HG02938 (cell line): ENCODE measurements around the gene PCDHAC2.

Source experiments
- ATAC-seq: cut with Tn5 transposase; IDR thresholded peaks from one replicate; pipeline ENCODE4 v1.9.1; 2021; ENCODE audit warnings: mild to moderate bottlenecking, moderate library complexity; ENCODE audit not compliant: unreplicated experiment

Gene PCDHAC2

GRCh38 chr5:140982083-140982716 is 15.9 kb downstream of the PCDHAC2 start:
- ATAC-seq, result no peak

- ATAC-seq, result no peak
Observed at GRCh38 chr5:140986117-140986521, 19.8 kb downstream of the PCDHAC2 start.

DNA sequence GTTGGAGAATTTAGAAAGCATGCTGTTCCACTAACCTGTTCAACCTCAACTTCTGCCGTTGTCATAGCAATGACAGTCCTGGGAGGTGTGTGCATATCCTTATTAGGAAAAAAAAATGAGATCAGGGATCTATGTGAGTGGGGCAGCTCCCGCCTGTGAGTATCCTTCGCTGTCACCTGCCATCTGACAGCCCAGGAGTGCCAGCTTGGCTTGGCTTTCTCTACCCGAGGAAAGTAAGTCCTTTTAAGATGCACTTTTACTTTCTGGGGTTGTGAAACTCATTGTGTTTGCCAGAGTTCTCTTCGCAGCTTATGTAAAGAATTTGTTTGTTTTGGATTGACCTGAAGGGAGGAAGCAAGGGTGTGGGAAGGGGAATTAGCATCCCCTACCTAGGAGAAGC is 21.8 kb downstream of the PCDHAC2 start:
- no peak for ATAC-seq

GRCh38 chr5:140988608-140989007 is 22.3 kb downstream of the PCDHAC2 start:
- ATAC-seq, result no peak

DNA sequence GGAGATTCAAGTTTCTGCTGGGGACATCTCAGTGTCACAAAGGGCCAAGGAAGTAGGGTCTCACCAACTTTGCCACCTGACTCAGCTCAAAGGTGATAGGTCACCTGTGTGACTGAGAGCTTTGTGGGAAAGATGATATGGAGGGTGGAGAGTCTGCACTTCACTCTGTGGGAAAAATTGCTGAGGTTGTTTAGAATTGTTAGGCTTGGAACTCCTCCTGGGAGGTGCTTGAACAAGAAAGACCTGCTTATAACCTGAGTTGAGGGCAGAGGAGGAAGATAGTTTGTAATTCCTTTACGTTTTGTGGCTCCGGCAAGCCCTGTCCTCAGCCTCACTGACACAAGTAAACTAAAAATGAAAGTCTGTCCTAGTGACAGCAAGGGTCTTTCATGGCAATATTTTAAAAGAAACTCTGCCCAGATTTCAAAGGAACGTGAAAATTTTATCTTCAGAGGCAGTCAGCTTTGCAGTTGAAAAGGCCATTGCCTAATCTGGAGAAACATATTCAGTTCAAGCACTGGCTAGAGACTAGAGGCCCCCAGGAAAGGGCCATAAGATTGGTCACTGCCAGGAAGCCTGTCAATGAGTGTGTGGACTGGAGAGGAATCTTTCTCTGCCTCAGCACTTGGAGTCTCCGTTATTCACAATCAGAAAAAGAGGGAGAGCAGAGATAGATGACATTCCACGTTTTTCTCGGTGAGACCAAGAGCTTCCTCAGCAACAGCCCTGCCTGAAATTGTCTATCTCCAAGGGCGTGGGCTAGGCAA is 23.2 kb downstream of the PCDHAC2 start:
- no peak for ATAC-seq

DNA sequence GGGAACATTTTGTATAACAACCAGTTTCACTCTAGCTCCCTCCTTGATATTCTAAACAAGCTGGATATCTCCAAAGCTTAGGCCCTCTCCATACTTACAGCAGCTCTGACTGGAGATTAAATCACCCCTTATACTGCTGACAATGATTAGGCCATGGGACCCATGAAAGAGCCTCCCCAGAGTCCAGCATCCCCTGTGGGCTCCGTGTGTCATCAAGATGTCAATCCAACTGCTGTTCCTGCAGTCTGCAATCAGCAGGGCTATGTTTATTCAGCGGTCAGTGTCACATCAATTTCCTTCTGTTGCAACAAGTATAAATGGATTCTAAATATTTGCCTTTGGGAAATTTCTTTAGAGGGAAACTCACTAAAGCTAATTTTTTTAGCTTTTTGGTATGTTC is 26.6 kb downstream of the PCDHAC2 start:
- ATAC-seq, result no peak

DNA sequence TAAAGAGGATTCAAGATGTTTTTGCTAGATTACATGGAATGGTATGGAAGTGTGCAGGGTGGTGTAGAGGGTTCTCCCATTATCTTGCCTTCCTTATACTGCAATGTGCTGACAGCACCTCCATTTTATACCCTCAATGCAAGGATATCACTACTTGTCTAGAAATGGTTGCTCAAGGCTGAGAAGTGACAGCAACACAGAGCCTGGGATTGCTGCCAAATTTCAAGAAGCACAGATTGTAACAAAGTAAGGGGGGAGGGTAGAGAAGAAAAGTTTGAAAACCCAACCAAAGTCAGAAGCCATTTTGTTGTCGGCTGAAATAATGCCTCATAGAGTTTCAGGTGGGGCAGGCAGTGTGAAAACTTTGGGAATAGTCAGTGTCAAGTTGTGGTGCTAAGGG is 29.8 kb downstream of the PCDHAC2 start:
- no peak for ATAC-seq

DNA sequence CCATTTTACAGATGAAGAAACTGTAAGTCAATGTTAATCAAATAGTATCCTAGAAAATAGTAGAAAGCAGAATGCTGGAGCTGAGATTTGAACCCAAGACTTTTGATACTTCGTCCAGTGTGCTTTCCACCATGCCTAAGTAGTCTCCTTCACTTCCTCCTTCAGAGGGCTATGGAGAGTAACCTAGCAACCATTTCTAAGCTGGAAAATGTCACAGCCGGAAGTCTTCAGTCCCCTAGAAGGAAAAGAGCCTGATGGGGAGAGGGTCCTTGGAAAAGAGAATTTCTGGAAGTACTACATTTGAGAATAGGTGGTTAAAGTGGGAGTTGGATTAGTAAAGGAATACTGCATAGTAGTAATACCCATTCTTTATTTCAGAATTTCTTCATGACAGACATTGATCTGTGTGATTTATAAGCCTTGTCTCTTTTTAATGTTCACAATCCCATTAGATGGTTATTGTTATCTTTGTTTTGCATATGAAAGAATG is 32.7 kb downstream of the PCDHAC2 start:
- no peak for ATAC-seq

- ATAC-seq, result no peak
Observed at GRCh38 chr5:141001446-141001843, 35.2 kb downstream of the PCDHAC2 start.

GRCh38 chr5:141001844-141002604 is 35.7 kb downstream of the PCDHAC2 start:
- ATAC-seq, result no peak

GRCh38 chr5:141002605-141002965 is 36.3 kb downstream of the PCDHAC2 start:
- ATAC-seq, result no peak

DNA sequence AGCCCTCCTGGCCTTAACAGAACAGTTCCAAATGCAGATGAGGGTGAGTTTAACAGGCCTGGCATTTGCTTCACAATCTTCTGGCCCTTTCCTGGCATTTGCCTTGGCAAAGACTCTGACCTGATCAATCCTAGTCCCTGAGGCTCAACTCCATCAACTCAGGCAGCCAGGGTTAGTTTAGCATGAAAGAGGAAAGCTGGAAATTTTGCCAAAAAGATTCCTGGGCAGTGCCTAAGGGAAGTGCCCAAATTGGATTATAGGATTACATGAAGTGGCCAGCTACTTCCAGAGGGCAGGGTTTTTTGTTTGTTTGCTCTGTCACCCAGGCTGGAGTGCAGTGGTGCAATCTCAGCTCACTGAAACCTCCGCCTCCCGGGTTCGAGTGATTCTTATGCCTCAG is 36.8 kb downstream of the PCDHAC2 start:
- no peak for ATAC-seq

- ATAC-seq, result no peak
Observed at GRCh38 chr5:141003791-141004611, 37.7 kb downstream of the PCDHAC2 start.

- ATAC-seq, result no peak
Observed at GRCh38 chr5:141007791-141008190, 41.5 kb downstream of the PCDHAC2 start.

- no peak for ATAC-seq
Observed at GRCh38 chr5:141010047-141010793, 43.9 kb downstream of the PCDHAC2 start.

DNA sequence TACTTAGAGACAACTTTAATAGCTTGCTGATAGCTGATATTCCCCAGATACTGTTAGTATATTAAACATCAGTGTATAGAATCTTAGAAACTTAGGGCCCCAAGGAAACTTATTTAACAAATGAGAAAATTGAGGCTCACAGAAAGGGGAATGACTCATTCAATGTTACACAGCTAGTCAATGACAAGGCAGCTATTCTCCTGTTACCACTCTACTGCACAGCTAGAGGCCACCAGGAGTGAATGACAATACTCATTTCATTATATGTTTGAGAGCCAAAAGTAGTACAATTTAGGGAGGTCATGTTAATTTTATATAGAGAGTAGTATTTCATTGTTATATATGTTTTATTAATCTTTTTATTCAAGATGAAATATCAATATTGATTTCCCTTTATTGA is 51.7 kb downstream of the PCDHAC2 start:
- ATAC-seq, result no peak
